DMS 273 (cell line): ENCODE data around the gene FDX2.
"Not testable (repeated sequence)": the region's sequence is repeated elsewhere in the genome, so short reads cannot be mapped to it uniquely, and the experiment has no call there.

Experiments
- DNase-seq: peaks from one replicate; lab custom pipeline; 2025; ENCODE audit not compliant: unreplicated experiment; lab: John Stamatoyannopoulos, UW

Gene FDX2

GRCh38 chr19:10285393-10285792, 30.4 kb downstream of the FDX2 start:
- no peak for DNase-seq

DNA sequence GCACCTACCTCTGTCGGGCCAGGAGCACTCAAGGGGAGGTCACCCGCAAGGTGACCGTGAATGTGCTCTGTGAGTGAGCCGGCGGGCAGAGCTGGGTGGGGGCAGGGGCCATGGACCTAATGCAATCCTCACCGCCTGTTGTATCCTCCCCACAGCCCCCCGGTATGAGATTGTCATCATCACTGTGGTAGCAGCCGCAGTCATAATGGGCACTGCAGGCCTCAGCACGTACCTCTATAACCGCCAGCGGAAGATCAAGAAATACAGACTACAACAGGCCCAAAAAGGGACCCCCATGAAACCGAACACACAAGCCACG, 30.9 kb downstream of the FDX2 start:
- no peak for DNase-seq

- no peak for DNase-seq
Observed at GRCh38 chr19:10284065-10284959, 31.5 kb downstream of the FDX2 start.

DNA sequence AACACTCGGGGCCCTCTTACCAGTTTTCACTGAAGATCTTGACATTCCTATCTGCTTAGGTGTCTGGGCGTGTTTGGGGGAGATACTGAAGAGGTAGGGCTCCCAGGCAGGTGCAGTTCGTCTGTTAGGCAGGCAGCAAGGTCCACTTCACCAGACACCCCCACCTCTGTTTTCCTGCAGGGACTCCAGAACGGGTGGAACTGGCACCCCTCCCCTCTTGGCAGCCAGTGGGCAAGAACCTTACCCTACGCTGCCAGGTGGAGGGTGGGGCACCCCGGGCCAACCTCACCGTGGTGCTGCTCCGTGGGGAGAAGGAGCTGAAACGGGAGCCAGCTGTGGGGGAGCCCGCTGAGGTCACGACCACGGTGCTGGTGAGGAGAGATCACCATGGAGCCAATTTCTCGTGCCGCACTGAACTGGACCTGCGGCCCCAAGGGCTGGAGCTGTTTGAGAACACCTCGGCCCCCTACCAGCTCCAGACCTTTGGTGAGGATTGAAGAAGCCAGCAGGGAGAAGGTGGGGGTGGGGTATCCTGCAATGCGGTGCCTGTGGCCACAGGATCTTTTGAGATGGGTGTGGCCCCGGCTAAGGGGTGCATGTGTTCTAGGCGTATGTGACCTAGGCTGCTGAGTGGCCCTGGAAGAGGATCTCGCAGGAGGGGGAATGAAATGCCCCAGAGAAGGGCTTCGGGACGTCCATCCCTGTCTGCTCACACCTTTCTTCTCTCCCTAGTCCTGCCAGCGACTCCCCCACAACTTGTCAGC, 32.3 kb downstream of the FDX2 start:
- DNase-seq: no peak

DNA sequence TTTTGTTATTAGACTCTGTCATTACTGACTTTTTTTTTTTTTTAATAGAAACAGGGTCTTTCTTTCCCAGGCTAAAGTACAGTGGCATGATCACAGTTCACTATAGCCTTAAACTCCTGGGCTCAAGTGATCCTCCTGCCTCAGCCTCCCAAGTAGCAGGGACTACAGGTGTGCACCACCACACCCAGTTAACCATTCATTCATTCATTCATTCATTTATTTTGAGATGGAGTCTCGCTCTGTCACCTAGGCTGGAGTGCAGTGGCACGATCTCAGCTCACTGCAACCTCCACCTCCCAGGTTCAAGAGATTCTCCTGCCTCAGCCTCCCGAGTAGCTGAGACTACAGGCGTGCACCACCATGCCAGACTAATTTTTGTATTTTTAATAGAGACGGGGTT, 33.8 kb downstream of the FDX2 start:
- DNase-seq: not testable (repeated sequence)

GRCh38 chr19:10279737-10280442, 35.9 kb downstream of the FDX2 start:
- no peak for DNase-seq

- no peak for DNase-seq
Observed at GRCh38 chr19:10278935-10279334, 36.9 kb downstream of the FDX2 start.

GRCh38 chr19:10277795-10278589, 37.8 kb downstream of the FDX2 start:
- no peak for DNase-seq

GRCh38 chr19:10274589-10274988, 41.2 kb downstream of the FDX2 start:
- DNase-seq: no peak

DNA sequence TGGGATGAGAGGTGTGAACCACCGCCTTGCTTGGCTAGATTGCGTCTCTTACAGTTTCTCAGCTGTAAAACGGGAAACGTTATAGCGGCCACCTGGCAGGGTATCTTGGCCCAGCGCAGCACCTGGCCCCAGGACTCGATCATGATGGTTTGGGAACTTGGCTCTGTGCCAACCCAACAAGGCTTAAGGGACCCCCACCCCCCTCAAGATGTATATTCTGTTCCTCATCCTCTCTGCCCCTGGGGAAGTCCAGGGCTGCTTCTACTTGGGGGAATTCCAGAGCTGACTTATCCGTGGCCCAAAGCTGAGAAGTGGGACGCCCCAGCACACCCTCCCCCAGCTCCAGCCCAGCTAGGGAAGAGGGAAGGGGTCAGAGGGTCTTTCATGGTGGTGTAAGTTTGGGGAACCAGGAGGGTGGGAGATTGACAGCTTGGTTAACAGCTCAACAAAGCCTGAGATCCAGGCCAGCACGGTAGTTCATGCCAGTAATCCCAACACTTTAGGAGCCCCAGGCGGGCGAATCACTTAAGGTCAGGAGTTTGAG, 44.2 kb downstream of the FDX2 start:
- peak; percentile 30 for DNase-seq

DNA sequence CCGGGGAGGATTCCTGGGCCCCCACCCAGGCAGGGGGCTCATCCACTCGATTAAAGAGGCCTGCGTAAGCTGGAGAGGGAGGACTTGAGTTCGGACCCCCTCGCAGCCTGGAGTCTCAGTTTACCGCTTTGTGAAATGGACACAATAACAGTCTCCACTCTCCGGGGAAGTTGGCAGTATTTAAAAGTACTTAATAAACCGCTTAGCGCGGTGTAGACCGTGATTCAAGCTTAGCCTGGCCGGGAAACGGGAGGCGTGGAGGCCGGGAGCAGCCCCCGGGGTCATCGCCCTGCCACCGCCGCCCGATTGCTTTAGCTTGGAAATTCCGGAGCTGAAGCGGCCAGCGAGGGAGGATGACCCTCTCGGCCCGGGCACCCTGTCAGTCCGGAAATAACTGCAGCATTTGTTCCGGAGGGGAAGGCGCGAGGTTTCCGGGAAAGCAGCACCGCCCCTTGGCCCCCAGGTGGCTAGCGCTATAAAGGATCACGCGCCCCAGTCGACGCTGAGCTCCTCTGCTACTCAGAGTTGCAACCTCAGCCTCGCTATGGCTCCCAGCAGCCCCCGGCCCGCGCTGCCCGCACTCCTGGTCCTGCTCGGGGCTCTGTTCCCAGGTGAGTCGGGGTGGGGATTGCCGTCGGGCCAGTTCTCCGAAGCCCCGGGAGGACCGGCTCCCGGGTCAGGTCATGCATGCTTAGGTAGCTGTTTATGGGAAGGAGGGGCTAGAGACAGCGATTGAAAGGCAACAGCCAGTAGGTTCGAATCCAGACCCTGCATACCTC, 45.0 kb downstream of the FDX2 start, which contains the start of gene ICAM1:
TSS of gene ICAM1 (plus strand) at position 505 of the 779 bp plus-strand sequence. CDS start at position 545, 40 bp downstream.
- DNase-seq: peak; percentile 76

GRCh38 chr19:10270180-10270615, 45.6 kb downstream of the FDX2 start:
- DNase-seq: no peak

- peak; percentile 92 for DNase-seq
Observed at GRCh38 chr19:10269333-10270179, 46.3 kb downstream of the FDX2 start.

DNA sequence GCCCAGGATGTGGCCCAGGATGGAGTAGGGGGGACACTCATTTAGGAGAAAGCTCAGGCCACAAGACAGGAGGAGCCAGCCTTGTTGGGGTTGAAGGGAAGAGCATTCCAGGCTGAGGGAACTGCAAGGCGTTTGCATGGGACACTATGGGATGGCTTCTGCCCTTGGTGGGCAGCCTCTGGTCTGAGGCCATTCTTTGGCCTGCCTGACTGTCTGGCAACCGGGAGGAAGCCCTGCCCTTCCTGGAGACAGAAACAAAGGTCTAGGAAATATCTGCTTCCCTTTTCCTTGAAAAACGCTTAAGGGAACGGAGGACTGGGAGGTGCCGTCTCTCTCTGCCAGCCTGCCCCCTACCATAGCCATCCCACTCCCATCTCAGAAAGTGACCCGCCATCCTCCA, 47.7 kb downstream of the FDX2 start:
- no peak for DNase-seq

GRCh38 chr19:10266706-10267105, 49.1 kb downstream of the FDX2 start:
- DNase-seq: no peak

DNA sequence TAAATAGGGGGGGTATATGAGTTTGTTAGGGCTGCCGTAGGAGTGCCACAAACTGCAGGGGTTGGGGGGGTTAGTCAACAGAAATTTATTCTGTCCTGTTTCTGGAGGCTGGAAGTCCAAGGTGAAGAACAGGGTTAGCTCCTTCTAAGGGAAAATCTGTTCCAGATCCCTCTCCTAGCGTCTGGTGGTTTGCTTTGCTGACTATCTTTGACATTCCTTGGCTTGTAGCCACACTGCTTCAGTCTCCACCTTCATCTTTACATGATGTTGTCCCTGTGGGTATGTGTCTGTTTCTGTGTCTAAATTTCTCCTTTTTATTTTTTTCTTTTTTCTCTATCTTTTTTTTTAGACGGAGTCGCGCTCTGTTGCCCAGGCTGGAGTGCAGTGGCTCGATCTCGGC, 53.0 kb downstream of the FDX2 start:
- peak; percentile 35 for DNase-seq

DNA sequence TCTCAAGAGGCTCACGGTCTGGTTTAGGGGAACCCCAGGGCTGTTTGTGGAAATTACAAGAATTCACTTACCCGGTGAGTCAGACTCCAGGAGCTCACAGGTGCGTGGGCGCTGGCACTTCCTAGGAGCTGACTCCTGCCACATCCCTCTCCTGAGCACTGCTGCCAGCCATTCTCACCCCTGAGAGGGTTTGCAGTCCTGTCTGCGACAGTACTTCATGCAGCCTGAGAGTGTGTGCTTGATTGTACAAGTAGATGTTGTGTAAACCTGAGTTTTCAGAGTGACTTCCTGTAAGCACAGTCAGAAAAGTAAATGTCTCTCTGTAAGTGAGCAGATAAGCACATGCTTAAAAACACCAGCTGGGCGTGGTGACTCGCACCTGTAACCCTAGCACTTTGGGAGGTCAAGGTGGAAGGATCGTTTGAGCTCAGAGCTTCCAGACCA, 55.7 kb downstream of the FDX2 start:
- no peak for DNase-seq
